K562 (cell line): ENCODE measurements around the gene CUL1. TPM values are rescaled to one million over a fixed set of nuclear protein-coding genes. Genes with fewer than 3 reads are reported as not detected.

Experiments
- CHD2 ChIP-seq: IDR thresholded peaks from 2 replicates; pipeline ENCODE4 v1.6.1; 2011; ENCODE audit warnings: low read depth, low read length
- ELK1 ChIP-seq: sonication (generic); formaldehyde crosslinking; IDR thresholded peaks from 2 replicates; pipeline ENCODE4 v1.8.1; 2022; ENCODE audit warnings: missing genetic modification reagents
- EP400 ChIP-seq: fragments of 450-650 bp; IDR thresholded peaks from 2 replicates; pipeline ENCODE4 v1.6.1; 2017; ENCODE audit warnings: antibody characterized with exemption, mild to moderate bottlenecking, moderate library complexity
- GTF2E2 ChIP-seq: fragments of 200-800 bp; sonication (Bioruptor generic); IDR thresholded peaks from 2 replicates; pipeline ENCODE4 v1.6.1; 2016; ENCODE audit warnings: missing genetic modification characterization, missing compliant biosample characterization
- LCOR ChIP-seq: sonication (generic); formaldehyde crosslinking; IDR thresholded peaks from 2 replicates; pipeline ENCODE4 v1.8.0; 2022; ENCODE audit warnings: mild to moderate bottlenecking, missing genetic modification reagents
- MGA ChIP-seq: fragments of 450-650 bp; IDR thresholded peaks from 2 replicates; pipeline ENCODE4 v1.6.1; 2016; ENCODE audit warnings: mild to moderate bottlenecking, moderate library complexity
- PHB ChIP-seq: fragments of 250-450 bp; sonication (Bioruptor Pico); IDR thresholded peaks from 2 replicates; pipeline ENCODE4 v1.5.0; 2021
- PKNOX1 ChIP-seq: fragments of 450-650 bp; IDR thresholded peaks from 2 replicates; pipeline ENCODE4 v1.6.1; 2016
- PML ChIP-seq: IDR thresholded peaks from 2 replicates; pipeline ENCODE4 v1.6.1; 2012; ENCODE audit warnings: low read length, inconsistent platforms
- PYGO2 ChIP-seq: fragments of 450-650 bp; IDR thresholded peaks from 2 replicates; pipeline ENCODE4 v1.6.1; 2016; ENCODE audit warnings: mild to moderate bottlenecking, missing genetic modification characterization, moderate library complexity, missing compliant biosample characterization
- SP1 ChIP-seq: sonication (generic); formaldehyde crosslinking; IDR thresholded peaks from 2 replicates; pipeline ENCODE4 v1.8.1; 2022; ENCODE audit warnings: mild to moderate bottlenecking, missing genetic modification reagents
- SRF ChIP-seq, 2 experiments: fragments of 250-450, 450-650 bp in 1 of 2; sonication (Bioruptor Pico) in 1 of 2; sonication (generic) in 1 of 2; formaldehyde crosslinking; IDR thresholded peaks; 2 replicates each; pipeline versions ENCODE4 v1.5.0 to v1.5.1; 2020 to 2022; ENCODE audit warnings: mild to moderate bottlenecking in 1 of 2, missing genetic modification reagents in 1 of 2
- TEAD4 ChIP-seq, 2 experiments: sonication (generic) in 1 of 2; formaldehyde crosslinking in 1 of 2; IDR thresholded peaks; 2 replicates each; pipeline versions ENCODE4 v1.6.1 to v1.8.0; 2012 to 2022; ENCODE audit warnings: borderline replicate concordance in 1 of 2, inconsistent platforms in 1 of 2, low read length in 1 of 2, mild to moderate bottlenecking in 1 of 2, missing genetic modification reagents in 1 of 2
- THRAP3 ChIP-seq: fragments of 450-650 bp; IDR thresholded peaks from 2 replicates; pipeline ENCODE4 v1.6.1; 2016; ENCODE audit warnings: mild to moderate bottlenecking, inconsistent platforms, borderline replicate concordance
- ZNF445 ChIP-seq: fragments of 250-450 bp; sonication (Bioruptor Pico); IDR thresholded peaks from 2 replicates; pipeline ENCODE4 v1.4.0; 2020; ENCODE audit warnings: low read depth, mild to moderate bottlenecking, moderate library complexity
- ZNF695 ChIP-seq: fragments of 450-650 bp; formaldehyde crosslinking; IDR thresholded peaks from 2 replicates; pipeline ENCODE4 v1.4.0; 2020; ENCODE audit warnings: mild to moderate bottlenecking, moderate library complexity
- polyA plus RNA-seq, 8 experiments: library from polyadenylated mRNA; depleted of rRNA in 4 of 8; stranded (reverse) in 5 of 8; unstranded in 3 of 8; fragments of >200 nt; fragmentation: Nextera tagmentation in 2 of 8; fragmentation: Illumina TruSeq in 1 of 8; extraction: Ambion mirVana in 2 of 8; extraction: Trizol in 1 of 8; gene quantifications; 2 replicates each; pipeline versions ENCODE4 v1.2.1 to v1.2.3, GENCODE V29; 2011 to 2014; ENCODE audit warnings: inconsistent platforms in 1 of 8, missing spikeins in 1 of 8
- total RNA-seq, 7 experiments: library from RNA; depleted of rRNA in 6 of 7; stranded (reverse); fragments of >200 nt in 6 of 7; fragmentation: Illumina TruSeq in 2 of 7; extraction: Trizol in 2 of 7; gene quantifications; 2 replicates each; pipeline versions ENCODE4 v1.2.1 to v1.2.3, GENCODE V29; 2011 to 2021; ENCODE audit warnings: low replicate concordance in 1 of 7

CUL1 gene
- total and polyA plus RNA-seq, 9 of the 15 experiments (the other 6 are each of a cell fraction or from before 2014, with no cell fraction given) = 31.5 to 107 (median 96.5) TPM

- TF ChIP-seq MGA (0 out of 2 replicates have a peak, but pooled peaks have one; percentile 31), THRAP3 (no peak), SRF (CRISPR knock-in tag; IDR thresholded peaks at IDR 0.05) (peak in 1 of 2 experiments; percentile 46; a peak in 1 of 4 replicates), ELK1 (CRISPR knock-in tag) (no peak), TEAD4 (IDR thresholded peaks at IDR 0.05; ENCODE audit: low read length) (peak; percentile 47; the same call in 1 of the 2 replicates), TEAD4 (CRISPR knock-in tag; IDR thresholded peaks at IDR 0.05; ENCODE audit: borderline replicate concordance) (no peak), PYGO2 (no peak), CHD2 (peak; percentile 39; the same call in 1 of the 2 replicates), PKNOX1 (peak; percentile 48; the same call in 1 of the 2 replicates), ZNF445 (CRISPR knock-in tag) (no peak), LCOR (0 out of 2 replicates have a peak, but pooled peaks have one; percentile 26), SP1 (CRISPR knock-in tag) (no peak; the same call in 1 of the 2 replicates), PML (peak; percentile 23; the same call in 1 of the 2 replicates), GTF2E2 (tag) (no peak), ZNF695 (CRISPR knock-in tag) (no peak), PHB (no peak), EP400 (0 out of 2 replicates have a peak, but pooled peaks have one; percentile 68)
Measured at GRCh38 chr7:148700661-148701064, 2.0 kb downstream of the CUL1 start (continued).
